Epithelial cell of prostate (primary cell): Measurements from ENCODE around the gene GHRH.

Experiments
- DNase-seq: peaks from one replicate; pipeline ENCODE4 v3.0.0-alpha.2; 2011; ENCODE audit warnings: low read depth, low spot score
- H3K27ac ChIP-seq: fragments of 450-650 bp; 2 replicates; pipeline ENCODE4 v1.5.1; 2017; ENCODE audit warnings: mild to moderate bottlenecking

GHRH gene

GRCh38 chr20:37293301-37293943 lies 31.8 kb upstream of the GHRH start:
- no peak for DNase-seq

DNA sequence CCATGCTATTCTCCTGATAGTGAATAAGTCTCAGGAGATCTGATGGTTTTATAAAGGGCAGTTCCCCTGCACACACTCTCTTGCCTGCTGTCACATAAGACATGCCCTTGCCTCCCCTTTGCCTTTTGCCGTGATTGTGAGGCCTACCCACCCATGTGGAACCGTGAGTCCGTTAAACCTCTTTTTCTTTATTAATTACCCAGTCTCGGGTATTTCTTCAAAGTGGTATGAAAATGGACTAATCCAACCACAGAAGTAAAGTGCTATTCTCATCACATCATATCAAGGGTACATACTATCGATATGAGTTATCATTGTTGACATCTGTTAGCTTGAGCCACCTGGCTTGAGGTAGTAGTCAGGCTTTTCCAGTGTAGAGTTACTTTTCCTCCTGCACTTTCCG lies 30.1 kb upstream of the GHRH start:
- peak overlapping the region; percentile 93 for H3K27ac ChIP-seq

More at GRCh38 chr20:37293301-37293943, 31.8 kb upstream of the GHRH start:
- peak overlapping the region; percentile 93 for H3K27ac ChIP-seq

DNA sequence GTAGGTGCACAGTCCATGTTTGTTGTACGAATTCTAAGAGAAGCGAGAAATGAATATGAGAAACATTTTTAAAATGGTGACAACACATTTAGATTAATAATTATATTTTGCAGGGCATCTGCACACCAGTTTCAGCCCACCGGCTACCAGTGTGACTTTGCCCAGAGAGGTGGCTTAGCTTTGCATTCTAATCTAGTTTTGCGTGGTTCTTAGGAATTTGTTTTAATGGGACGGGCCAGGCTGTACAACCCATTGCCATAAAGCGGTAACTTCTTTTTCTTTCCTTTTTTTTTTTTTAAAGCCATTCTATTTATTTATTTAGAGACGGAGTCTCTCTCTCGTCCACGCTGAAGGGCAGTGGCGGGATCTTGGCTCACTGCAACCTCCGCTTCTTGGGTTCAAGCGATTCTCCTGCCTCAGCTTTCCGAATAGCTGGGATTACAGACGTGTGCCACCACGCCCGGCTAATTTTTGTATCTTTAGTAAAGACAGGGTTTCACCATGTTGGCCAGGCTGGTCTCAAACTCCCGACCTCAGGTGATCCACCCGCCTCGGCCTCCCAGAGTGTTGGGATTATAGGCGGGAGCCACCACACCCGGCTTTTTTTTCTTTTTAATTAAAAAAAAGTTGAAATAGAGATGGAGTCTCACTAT lies 28.7 kb upstream of the GHRH start:
- H3K27ac ChIP-seq, result peak overlapping the region; percentile 93
- no peak for DNase-seq

More for the DNA sequence above, 30.1 kb upstream of the GHRH start:
- no peak for DNase-seq

DNA sequence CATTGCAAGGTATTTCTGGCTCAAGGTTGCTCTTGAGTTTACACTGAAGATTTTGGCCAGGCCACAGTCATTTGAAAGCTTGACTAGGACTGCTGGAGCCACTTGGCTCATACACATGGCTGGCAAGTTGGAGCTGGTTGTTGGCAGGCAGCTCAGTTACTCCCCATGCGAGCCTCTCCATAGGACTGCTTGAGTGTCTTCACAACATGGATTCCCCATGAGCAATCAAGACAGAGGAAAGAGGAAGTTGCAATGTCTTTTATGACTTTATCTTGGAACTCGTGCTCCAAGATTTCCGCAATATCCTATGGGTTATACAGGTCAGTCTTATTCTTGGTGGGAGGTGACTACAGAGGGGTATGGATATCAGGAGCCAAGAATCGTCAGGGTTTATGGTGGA lies 26.5 kb upstream of the GHRH start:
- peak; percentile 84 for DNase-seq
- peak overlapping the region; percentile 93 for H3K27ac ChIP-seq

GRCh38 chr20:37285664-37286374 lies 24.2 kb upstream of the GHRH start:
- no peak for DNase-seq
- no peak overlapping the region for H3K27ac ChIP-seq

GRCh38 chr20:37284691-37285161 lies 23.1 kb upstream of the GHRH start:
- DNase-seq, result no peak
- H3K27ac ChIP-seq, result no peak overlapping the region

DNA sequence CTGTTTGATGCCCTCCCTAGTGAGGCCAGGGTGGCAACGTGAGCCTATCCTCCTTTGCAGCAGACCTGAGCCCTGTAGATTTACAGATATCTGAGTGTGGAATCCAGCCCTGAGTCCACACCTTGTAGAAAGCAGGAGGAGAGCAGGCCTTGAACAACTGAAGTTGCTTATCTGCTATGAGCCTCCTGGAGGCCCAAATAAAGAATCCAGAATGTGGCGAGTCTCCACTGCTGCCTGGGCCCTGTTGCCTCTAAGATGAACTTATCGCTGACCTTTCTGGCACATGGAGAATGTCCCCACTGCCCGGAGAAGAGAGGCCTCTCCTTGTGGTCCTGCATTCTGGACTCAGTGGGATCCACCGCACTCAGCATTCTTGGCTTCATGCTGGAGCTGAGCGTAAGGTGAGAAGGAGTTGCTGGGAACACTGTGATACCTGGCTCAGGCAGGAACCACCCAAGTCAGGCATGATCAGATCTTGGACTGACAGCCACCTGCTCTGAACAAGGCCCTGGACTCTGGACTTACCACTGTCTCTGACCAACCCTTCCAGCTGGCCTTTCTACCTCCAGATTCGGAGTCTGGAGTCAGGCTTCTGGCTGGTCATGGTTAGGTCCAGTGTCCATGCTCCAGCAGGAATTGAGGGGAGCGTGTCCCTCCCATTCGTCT lies 22.0 kb upstream of the GHRH start:
- no peak for DNase-seq
- no peak overlapping the region for H3K27ac ChIP-seq

- H3K27ac ChIP-seq, result no peak overlapping the region
- DNase-seq, result no peak
Measured at GRCh38 chr20:37282556-37282955, 20.9 kb upstream of the GHRH start.

DNA sequence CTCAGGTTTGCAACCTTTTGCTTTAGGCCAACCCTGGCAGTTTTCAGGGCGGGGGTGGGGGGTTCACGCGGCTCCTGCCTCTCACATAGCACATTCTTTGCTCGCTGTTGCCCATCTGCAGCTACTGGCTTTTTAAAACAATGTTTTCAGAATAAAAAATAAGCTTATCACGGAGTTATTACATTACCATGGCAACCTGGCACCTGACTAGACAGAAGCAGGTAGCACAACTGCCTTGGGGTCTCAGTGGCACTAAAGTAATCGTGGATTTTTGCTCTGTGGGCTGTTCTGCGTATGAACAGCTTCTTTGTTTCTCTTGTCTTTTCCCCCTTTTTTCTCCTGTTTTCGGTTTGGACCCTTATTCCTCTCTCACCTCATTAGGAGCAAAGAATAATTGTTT lies 18.8 kb upstream of the GHRH start:
- no peak for DNase-seq
- no peak overlapping the region for H3K27ac ChIP-seq

DNA sequence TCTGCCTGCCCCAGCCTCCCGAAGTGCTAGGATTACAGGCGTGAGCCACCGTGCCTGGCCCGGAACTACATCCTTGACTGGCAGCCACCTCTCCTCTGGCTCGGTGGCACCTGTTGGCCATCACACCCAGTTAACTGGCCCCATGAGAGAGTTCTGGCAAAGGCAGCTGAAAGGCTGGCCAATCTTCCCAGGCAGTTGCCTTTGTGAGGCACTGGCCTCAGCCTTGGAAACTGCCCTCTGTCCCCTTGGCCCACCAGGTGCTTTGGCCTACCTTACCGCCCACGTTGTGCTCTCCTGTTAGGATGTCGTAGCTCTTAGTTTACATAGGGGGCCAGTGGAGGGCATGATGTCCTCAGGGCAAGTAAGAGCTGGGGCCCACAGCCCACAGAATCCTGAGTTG lies 18.2 kb upstream of the GHRH start:
- no peak overlapping the region for H3K27ac ChIP-seq
- DNase-seq, result no peak

DNA sequence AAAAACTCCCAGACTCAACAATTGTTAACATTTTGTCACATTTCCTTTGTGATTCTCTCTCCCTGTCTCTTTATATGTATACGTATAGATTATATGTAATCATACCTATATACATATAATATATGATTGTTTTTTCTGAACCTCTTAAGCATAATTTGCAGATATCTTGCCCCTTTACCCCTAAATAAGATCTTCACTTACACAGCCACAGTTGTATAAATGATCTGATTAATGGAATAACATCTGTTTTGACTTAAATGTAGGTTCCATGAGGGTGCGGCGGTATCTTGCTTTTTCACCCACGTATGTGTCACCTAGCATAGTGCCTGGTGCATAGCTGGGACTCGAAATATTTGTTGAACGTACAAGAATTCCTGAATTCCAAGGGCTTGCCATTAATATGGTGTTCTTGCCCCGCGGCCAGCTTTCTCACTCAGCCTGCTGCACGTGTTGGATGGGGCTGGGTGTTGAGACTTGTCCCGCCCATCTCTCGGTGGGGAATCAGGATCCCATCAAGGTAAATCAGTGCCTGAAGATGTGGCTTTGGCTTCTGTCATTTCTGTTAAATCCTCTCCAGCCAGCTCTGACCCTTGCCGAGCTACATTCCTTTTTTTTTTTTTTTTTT lies 17.5 kb upstream of the GHRH start:
- H3K27ac ChIP-seq, result no peak overlapping the region
- DNase-seq, result no peak

GRCh38 chr20:37277253-37277593 lies 15.6 kb upstream of the GHRH start:
- DNase-seq, result no peak
- H3K27ac ChIP-seq, result no peak overlapping the region

GRCh38 chr20:37276494-37277252 lies 15.1 kb upstream of the GHRH start:
- DNase-seq, result peak; percentile 39
- H3K27ac ChIP-seq, result no peak overlapping the region

DNA sequence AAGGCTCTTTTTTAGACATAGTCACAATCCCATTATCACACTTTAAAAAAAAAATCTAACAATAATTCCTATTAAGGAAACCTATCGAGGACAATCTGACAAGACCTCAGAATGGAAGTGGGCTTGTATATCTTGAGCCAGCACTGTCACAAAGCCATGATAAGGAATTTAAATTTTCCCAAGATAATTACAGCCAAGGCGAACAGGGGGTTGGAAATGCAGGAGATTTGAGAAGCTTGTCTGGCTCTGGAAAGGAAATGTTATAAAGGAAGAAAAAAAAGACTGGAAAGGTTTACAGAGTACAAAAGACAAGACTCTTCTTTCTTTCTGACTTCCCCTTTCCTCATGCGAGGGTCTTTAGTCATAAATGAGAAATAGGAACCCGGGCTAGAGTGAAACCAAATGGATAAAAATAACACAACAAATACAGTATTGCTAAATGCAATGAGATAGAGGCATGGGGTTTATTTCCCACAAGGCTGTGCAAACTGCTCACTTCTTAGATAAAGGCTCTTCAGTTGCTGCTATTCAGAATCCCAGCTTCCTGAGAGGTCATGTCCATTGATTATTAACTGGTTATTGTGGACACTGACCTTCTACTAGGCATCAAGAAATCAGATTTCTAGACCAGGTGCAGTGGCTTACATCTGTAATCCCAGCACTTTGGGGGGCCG lies 13.4 kb upstream of the GHRH start:
- no peak for DNase-seq
- no peak overlapping the region for H3K27ac ChIP-seq

DNA sequence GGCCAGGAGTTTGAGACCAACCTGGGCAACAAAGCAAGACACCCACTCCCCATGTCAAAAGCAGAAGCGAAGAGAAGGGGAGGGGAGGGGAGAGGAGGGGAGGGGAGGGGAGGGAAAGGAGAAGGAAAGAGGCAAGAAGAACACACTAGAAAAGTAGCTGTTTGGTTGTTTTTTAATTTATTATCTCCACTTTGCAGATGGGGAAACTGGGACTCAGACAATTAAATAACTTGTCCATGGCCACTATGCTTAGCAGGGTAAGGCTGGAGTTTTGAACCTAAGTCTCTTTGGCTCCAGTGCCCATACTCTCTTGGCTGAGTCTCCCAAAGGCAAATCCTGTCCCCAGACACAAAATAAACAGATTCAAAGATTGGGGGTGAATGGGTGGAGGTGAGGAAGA lies 12.4 kb upstream of the GHRH start:
- no peak for DNase-seq
- H3K27ac ChIP-seq, result no peak overlapping the region

DNA sequence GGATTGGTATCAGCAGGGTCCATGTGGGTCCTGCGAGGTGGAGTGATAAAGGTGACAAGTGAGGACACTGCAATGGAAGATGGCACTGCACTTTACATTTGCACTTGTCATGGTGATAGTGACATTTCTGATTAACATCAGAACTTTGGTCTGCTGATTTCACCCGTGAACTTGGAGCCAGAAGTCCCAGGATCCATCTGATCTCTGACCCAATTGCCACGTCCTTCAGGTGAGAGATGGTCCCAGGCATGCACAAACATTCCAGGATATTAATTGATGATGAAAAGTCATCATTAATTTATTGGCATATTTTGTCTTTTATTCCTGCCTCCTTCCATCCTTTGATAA lies 9.8 kb upstream of the GHRH start:
- no peak for DNase-seq
- no peak overlapping the region for H3K27ac ChIP-seq

- no peak overlapping the region for H3K27ac ChIP-seq
- no peak for DNase-seq
Measured at GRCh38 chr20:37270576-37271420, 9.2 kb upstream of the GHRH start.

GRCh38 chr20:37267667-37268313 lies 6.2 kb upstream of the GHRH start:
- DNase-seq, result no peak

More at GRCh38 chr20:37267667-37268313, 6.2 kb upstream of the GHRH start:
- H3K27ac ChIP-seq, result no peak overlapping the region
